Fibroblast of lung (primary cell): ENCODE data around the gene ANGPT4.

Experiments used
- CTCF ChIP-seq, 2 donors: IDR thresholded peaks in 1 of 2; conservative IDR thresholded peaks in 1 of 2; 1 replicate in 1 of 2; 2 replicates in 1 of 2; pipeline ENCODE4 v1.5.1; 2011 to 2012; ENCODE audit warnings: low read length in 2 of 2, control low read depth in 1 of 2, inconsistent platforms in 1 of 2, low read depth in 1 of 2, mild to moderate bottlenecking in 1 of 2
- EZH2 ChIP-seq: IDR thresholded peaks from 2 replicates; pipeline ENCODE4 v1.5.1; 2012; ENCODE audit warnings: low read length, control low read depth, mild to moderate bottlenecking; ENCODE audit errors: missing control alignments

DNA sequence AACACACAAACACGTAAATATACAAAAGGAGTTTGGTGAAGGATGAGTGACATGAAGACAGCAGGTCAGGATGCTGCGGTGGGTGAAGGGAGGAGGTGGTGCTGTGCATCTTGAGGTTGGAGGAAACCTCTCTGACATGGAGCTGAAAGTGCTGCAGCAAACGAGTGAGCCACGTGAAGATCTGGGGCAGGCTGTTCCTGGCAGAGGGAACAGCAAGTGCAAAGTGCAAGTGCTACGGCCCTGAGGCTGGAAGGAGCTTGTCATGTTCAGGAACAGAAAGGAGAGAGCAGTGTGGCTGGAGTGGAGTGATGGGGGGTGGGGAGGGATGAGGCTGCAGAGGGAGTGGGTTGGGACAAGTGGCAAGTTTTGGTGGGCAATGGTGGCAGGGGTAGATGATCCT is 24.8 kb upstream of the ANGPT4 start:
- TF ChIP-seq CTCF (conservative IDR thresholded peaks at IDR 0.05 in 1 of 2, IDR thresholded peaks at IDR 0.05 in 1 of 2; ENCODE audit: low read depth in 1 of 2, low read length in 2 of 2) (no peak), EZH2 (no peak)
